Right lobe of liver (tissue), 4 donors: ENCODE data around the gene SLC5A8.

Source experiments
- CTCF ChIP-seq, 4 donors: fragments of 200-600 bp in 3 of 4; fragments of 450-650 bp in 1 of 4; IDR thresholded peaks; one replicate each; pipeline versions ENCODE4 v1.5.1 to v1.8.0; 2016 to 2022; ENCODE audit warnings: antibody characterized with exemption in 4 of 4, mild to moderate bottlenecking in 2 of 4
- POLR2A ChIP-seq: fragments of 450-650 bp; IDR thresholded peaks from one replicate; pipeline ENCODE4 v1.6.1; 2017; ENCODE audit warnings: antibody characterized with exemption, mild to moderate bottlenecking
- donor health status: DM: no; HTN: no; CAD: no.
- donor health status: DM: no; HTN: no; CAD: no.
- donor health status: DM: no; HTN: yes; CAD: no.

GRCh38 chr12:101168001-101168400 is 42.0 kb downstream of the SLC5A8 start:
- TF ChIP-seq CTCF (IDR thresholded peaks at IDR 0.05) (no peak), POLR2A (no peak)
